OCI-LY7 (cell line): ENCODE results near the gene NIN.

Source experiments
- CTCF ChIP-seq: fragments of 200-600 bp; sonication (generic); conservative IDR thresholded peaks from 2 replicates; pipeline ENCODE4 v1.5.1; 2014; ENCODE audit warnings: mild to moderate bottlenecking, antibody characterized with exemption, low read length, moderate library complexity, mixed read lengths
- EZH2phosphoT487 ChIP-seq: fragments of 200-600 bp; sonication (generic); IDR thresholded peaks from 2 replicates; pipeline ENCODE4 v1.6.1; 2018; ENCODE audit warnings: low read depth, borderline replicate concordance, mild to moderate bottlenecking, mixed run types, antibody characterized with exemption, low read length, moderate library complexity, mixed read lengths

GRCh38 chr14:50836515-50836914 lies 5.6 kb upstream of the NIN start:
- TF ChIP-seq CTCF (no peak), EZH2phosphoT487 (no peak)
